ENCODE data around the gene CREG2. TPM values are rescaled to one million over a fixed set of nuclear protein-coding genes. Genes with fewer than 3 reads are reported as not detected.

The CREG2 gene
- total and polyA plus RNA-seq, 2 donors (not counting 1 experiment from before 2014, with no cell fraction given) = 0.10 TPM; not detected in 1

- no peaks in the 10 kb centered on the region for H3K9me3 Mint-ChIP-seq (ENCODE audit: insufficient read depth)
- no CpG with 5 or more reads among the region's 1 CpG for WGBS (ENCODE audit: insufficient coverage)
- ATAC-seq (ENCODE audit: low read depth) (no peak), DNase-seq (no peak)
- no peaks in the 10 kb centered on the region for H3K9me3 ChIP-seq (ENCODE audit: control extremely low read depth in 1 of 3, control insufficient read depth in 2 of 3, insufficient read depth in 1 of 3, low read length in 2 of 3)
- H3K4me1 ChIP-seq (ENCODE audit: control insufficient read depth in 2 of 2, insufficient read depth in 2 of 2, low read length in 2 of 2) = peaks cover 8 to 16% of the 10 kb centered on the region in 2 donors
- no peak for TF ChIP-seq EZH2 (IDR thresholded peaks at IDR 0.05; ENCODE audit: borderline replicate concordance, insufficient read depth, low read depth, low read length, poor library complexity, severe bottlenecking)
- TF ChIP-seq CTCF (IDR thresholded peaks at IDR 0.05) = no peak
- no peak overlapping the region for H3K4me3 Mint-ChIP-seq
- peaks cover 87% of the 10 kb centered on the region for H3K79me2 ChIP-seq (ENCODE audit: control insufficient read depth, insufficient read depth, low read length)
- peaks cover 0 to 2% of the 10 kb centered on the region in 2 experiments for H3K36me3 ChIP-seq (replicated peaks in 1 of 2; ENCODE audit: control extremely low read depth in 1 of 2, control insufficient read depth in 1 of 2, extremely low read depth in 1 of 2, insufficient read depth in 2 of 2, low read length in 1 of 2)
- H3K9ac ChIP-seq (ENCODE audit: low read length) = no peak overlapping the region
- H3K27ac ChIP-seq (ENCODE audit: low read length in 2 of 2) = no peak overlapping the region
- no peak overlapping the region for H3K4me3 ChIP-seq (ENCODE audit: control extremely low read depth in 1 of 5, extremely low read depth in 1 of 5, insufficient read depth in 1 of 5, low read depth in 2 of 5, low read length in 4 of 5)
- peaks cover 72% of the 10 kb centered on the region for H4K20me1 ChIP-seq (ENCODE audit: control insufficient read depth, insufficient read depth, low read length, poor library complexity, severe bottlenecking)
- peaks cover 50% of the 10 kb centered on the region for H3K4me1 Mint-ChIP-seq
- no peaks in the 10 kb centered on the region for H3K27me3 ChIP-seq (replicated peaks in 1 of 4; ENCODE audit: control extremely low read depth in 1 of 4, control insufficient read depth in 3 of 4, insufficient read depth in 4 of 4, low read length in 3 of 4)
- no peak overlapping the region for H2AFZ ChIP-seq (ENCODE audit: insufficient read depth, low read depth, low read length, poor library complexity, severe bottlenecking)
- intact Hi-C loops (cut with micrococcal nuclease) = no loop called here
- H3K4me2 ChIP-seq (replicated peaks; ENCODE audit: low read depth, low read length, poor library complexity, severe bottlenecking) = no peak overlapping the region
- H3K27me3 Mint-ChIP-seq = no peaks in the 10 kb centered on the region
- ChIA-PET CTCF (interaction anchor here (1.8 kb wide), 1 partner anchor 19 kb away, joined by 4 read pairs; no protein-coding TSS in a partner anchor), POLR2A (no interaction called here)
- no peak overlapping the region for H3K27ac Mint-ChIP-seq
Observed at GRCh38 chr2:101300164-101300563, 87.1 kb downstream of the CREG2 start.

GRCh38 chr2:101299604-101300003 lies 87.7 kb downstream of the CREG2 start:
- Mint-ChIP-seq H3K27ac (no peak overlapping the region), H3K9me3 (ENCODE audit: insufficient read depth) (no peaks in the 10 kb centered on the region), H3K4me3 (no peak overlapping the region), H3K4me1 (peaks cover 45% of the 10 kb centered on the region), H3K27me3 (no peaks in the 10 kb centered on the region)
- Histone ChIP-seq H3K4me2 (replicated peaks; ENCODE audit: low read depth, low read length, poor library complexity, severe bottlenecking) (no peak overlapping the region), H3K9ac (ENCODE audit: low read length) (no peak overlapping the region), H3K27me3 (replicated peaks in 1 of 4; ENCODE audit: control extremely low read depth in 1 of 4, control insufficient read depth in 3 of 4, insufficient read depth in 4 of 4, low read length in 3 of 4) (no peaks in the 10 kb centered on the region), H4K20me1 (ENCODE audit: control insufficient read depth, insufficient read depth, low read length, poor library complexity, severe bottlenecking) (peaks cover 72% of the 10 kb centered on the region), H3K4me3 (ENCODE audit: control extremely low read depth in 1 of 5, extremely low read depth in 1 of 5, insufficient read depth in 1 of 5, low read depth in 2 of 5, low read length in 4 of 5) (no peak overlapping the region), H3K9me3 (ENCODE audit: control extremely low read depth in 1 of 3, control insufficient read depth in 2 of 3, insufficient read depth in 1 of 3, low read length in 2 of 3) (no peaks in the 10 kb centered on the region), H3K27ac (ENCODE audit: low read length in 2 of 2) (no peak overlapping the region), H2AFZ (ENCODE audit: insufficient read depth, low read depth, low read length, poor library complexity, severe bottlenecking) (no peak overlapping the region), H3K4me1 (ENCODE audit: control insufficient read depth in 2 of 2, insufficient read depth in 2 of 2, low read length in 2 of 2) (peaks cover 8 to 13% of the 10 kb centered on the region in 2 donors), H3K79me2 (ENCODE audit: control insufficient read depth, insufficient read depth, low read length) (peaks cover 83% of the 10 kb centered on the region), H3K36me3 (replicated peaks in 1 of 2; ENCODE audit: control extremely low read depth in 1 of 2, control insufficient read depth in 1 of 2, extremely low read depth in 1 of 2, insufficient read depth in 2 of 2, low read length in 1 of 2) (peaks cover 3 to 7% of the 10 kb centered on the region in 2 experiments)
- ChIA-PET CTCF (interaction anchor here (1.8 kb wide), 1 partner anchor 18 kb away, joined by 4 read pairs; no protein-coding TSS in a partner anchor), POLR2A (no interaction called here)
- intact Hi-C loops (cut with micrococcal nuclease) = no loop called here
- DNase-seq (no peak), ATAC-seq (ENCODE audit: low read depth) (no peak)
- no peak for TF ChIP-seq EZH2 (IDR thresholded peaks at IDR 0.05; ENCODE audit: borderline replicate concordance, insufficient read depth, low read depth, low read length, poor library complexity, severe bottlenecking)
- TF ChIP-seq CTCF (IDR thresholded peaks at IDR 0.05) = no peak
- 96% methylated on average over 3 of the region's 6 CpGs for WGBS (ENCODE audit: insufficient coverage)

Measured in B cell (primary cell).